D341Med (cell line): ENCODE data around the gene SPHK2.
"Not testable (repeated sequence)": the region's sequence is repeated elsewhere in the genome, so short reads cannot be mapped to it uniquely, and the experiment has no call there.

ENCODE experiments used
- DNase-seq: peaks from one replicate; pipeline ENCODE4 v3.0.0; 2012; ENCODE audit warnings: low spot score

SPHK2 gene, protein sequence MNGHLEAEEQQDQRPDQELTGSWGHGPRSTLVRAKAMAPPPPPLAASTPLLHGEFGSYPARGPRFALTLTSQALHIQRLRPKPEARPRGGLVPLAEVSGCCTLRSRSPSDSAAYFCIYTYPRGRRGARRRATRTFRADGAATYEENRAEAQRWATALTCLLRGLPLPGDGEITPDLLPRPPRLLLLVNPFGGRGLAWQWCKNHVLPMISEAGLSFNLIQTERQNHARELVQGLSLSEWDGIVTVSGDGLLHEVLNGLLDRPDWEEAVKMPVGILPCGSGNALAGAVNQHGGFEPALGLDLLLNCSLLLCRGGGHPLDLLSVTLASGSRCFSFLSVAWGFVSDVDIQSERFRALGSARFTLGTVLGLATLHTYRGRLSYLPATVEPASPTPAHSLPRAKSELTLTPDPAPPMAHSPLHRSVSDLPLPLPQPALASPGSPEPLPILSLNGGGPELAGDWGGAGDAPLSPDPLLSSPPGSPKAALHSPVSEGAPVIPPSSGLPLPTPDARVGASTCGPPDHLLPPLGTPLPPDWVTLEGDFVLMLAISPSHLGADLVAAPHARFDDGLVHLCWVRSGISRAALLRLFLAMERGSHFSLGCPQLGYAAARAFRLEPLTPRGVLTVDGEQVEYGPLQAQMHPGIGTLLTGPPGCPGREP

DNA sequence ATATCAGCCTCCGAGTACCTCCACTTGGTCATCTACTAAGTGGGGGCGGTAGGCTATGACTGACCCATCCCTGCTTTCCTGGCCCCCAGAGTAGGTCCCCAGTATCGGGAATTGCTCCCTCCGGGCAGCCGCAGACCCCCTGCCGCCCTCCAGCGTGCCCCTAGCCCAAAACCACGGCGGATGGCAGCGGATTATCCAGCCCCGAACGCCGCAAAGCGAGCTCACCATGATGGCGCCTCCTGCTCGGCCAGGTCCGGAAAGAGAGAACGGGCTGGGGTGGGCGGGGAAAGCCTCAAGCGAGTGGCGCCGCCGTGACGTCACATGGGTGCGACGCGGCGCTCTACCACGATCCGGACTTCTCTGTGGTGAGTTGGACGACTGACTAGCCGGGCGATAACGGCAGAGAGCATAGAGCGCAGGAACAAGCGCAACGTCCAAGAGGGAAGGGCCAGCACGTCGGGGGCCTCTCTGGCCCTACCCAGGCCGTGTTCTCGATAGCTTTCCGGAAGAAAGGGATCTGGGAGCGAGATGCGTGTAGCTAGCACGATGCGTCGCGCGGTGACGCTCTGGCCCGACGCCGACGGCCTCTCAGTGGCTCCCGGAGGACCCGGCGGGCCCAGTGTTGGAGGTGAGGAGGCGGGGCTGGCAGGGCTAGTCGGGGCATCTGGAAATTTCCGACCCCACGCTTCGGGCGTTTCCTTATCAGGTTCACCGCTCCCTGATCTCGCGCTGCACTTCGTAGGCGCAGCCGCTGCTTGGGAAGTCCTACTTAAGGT is at the start of gene SPHK2, which contains the start of gene RPL18:
SPHK2 (plus strand) TSS at position 591 of the 776 bp plus-strand sequence. CDS start 1,009 bp downstream, outside the sequence.
RPL18 (minus strand) TSS at position 263 of the 776 bp plus-strand sequence; CDS start at position 228, 35 bp downstream.
- DNase-seq = peak; percentile 95

DNA sequence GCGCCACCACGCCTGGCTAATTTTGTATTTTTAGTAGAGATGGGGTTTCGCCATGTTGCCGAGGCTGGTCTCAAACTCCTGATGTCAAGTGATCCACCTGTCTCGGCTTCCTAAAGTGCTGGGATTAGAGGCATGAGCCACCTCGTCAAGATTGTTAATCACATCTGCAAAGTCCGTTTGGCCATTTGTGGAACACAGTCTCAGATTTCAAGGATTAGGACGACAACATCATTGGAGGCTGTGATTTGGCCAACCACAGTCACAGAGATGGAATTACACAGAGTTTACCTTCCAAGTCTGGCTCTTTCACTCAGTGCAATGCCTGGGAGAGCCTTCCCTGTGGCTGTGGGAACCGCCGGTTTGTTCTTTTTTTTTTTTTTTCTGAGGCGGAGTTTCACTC is 49.5 kb upstream of the SPHK2 start:
- peak; percentile 42 for DNase-seq

DNA sequence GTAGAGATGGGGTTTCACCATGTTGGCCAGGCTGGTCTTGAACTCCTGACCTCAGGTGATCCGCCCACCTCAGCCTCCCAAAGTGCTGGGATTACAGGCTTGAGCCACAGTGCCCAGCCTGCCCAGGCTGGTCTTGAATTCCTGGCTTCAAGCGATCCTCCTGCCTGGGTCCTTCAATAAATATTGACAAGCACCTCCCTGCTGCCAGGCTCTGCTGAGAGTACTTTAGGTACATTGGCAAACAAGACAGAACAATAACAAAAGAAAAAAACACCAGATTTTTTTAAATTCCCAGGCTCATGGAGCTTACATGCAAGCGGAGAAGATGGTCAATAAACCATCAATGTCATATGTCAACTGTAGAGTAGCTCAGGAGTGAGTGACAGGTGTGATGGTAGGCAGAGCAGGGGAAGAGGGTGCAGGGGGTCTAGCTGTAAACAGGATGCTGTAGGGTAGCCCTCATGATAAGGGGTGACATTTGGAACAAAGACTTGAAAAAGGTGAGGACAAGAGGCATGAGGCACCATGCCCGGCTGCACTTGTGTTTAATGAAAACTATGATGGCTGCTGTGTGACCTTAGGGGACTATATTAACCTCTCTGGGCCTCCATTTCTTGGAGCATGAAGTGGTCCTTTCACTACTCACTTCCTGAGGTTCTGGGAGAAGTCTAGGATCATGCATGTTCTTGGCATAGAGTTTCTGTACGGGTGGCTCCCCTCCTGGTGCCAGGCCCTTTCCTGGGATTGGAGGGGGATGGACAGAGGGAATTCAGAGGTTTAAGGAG is 47.7 kb upstream of the SPHK2 start:
- DNase-seq = no peak

DNA sequence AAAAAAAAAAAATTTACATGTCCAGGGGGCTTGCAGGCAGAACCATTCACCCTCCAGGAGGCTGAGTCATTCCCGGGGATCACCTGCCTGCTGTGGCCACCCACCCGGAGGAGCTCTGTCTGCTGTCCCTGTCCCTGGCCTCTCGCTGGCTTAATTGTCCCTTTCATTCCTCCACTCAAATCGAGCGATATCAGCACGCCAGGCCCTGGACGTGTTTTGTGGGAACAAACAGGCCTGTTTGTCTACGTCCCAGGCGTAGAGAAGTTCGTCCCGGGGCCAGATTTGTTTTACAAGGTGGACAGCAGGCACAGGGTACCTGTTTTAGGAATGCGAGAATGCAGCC is 46.2 kb upstream of the SPHK2 start:
- DNase-seq = no peak

DNA sequence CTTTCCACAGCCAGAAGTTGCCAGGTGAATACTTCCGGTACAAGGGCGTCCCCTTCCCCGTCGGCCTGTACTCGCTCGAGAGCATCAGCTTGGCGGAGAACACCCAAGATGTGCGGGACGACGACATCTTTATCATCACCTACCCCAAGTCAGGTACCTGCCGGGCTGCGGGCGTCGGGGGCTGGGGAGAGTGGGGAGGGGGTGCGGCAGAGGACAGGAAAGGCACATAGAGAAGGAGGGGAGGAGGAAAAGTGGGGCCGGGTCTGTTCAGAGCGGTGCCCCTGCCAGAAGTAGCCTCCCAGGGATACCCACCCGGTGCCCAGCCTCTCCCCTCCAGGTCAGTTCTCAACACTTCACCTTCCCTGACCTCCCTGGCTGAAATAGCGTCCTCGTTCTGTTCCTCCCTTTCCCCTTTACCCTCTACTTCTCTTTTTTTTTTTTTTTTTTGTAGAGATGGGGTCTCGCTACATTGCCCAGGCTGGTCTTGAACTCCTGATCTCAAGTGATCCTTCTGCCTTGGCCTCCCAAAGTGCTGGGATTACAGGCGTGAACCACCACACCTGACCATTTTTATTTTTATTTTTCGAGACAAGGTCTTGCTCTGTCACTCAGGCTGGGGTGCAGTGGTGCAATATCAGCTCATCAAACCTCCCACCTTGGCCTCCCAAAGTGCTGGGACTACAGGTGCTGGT is 43.2 kb upstream of the SPHK2 start:
- DNase-seq = no peak

DNA sequence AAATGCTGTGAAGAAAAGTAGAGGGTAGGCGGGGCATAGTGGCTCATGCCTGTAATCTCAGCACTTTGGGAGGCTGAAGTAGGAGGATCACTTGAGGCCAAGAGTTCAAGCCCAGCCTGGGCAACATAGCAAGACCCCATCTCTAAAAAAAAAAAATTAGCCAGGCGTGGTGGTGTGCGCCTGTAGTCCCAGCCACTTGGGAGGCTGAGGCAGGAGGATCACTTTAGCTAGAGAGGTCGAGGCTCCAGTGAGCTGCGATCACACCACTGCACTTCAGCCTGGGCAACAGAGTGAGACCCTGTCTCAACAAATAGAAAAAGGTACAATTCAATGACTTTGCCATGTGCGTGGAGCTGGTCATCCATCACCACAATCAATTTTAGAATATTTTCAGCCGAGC is 41.4 kb upstream of the SPHK2 start:
- DNase-seq = not testable (repeated sequence)

DNA sequence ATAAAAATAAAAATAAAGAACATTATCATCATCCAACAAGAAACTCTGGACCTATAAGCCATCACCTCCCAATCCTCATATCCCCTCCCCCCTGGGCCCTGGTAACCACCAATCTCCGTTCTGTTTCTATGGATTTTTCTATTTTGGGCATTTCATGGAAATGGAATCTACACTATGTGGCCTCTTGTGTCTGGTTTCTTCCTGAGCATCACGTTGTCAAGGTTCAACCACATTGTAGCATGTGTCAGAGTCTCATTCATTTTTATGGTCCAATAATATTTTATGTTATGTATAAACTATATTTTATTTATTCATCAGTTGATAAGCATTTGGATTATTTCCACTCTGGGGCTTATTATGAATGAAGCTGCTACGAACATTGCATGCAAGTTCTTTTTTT is 40.4 kb upstream of the SPHK2 start:
- no peak for DNase-seq

DNA sequence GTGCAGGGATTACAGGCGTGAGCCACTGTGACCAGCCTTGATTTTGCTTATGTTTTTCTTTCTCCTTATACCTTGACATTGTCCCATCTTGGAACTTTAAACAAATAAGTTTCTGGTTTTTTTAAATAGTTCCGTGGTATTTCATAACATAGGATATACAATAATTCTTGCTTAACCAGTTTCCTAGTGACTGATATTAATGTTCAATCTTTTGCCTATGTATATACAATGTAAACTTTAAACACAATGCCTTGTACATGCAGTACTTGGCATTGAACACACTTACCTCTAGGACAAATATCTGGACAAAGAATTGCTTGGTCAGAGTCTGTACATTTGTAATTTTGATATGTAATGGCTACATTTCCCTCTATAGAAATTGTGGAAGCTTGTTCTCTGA is 37.1 kb upstream of the SPHK2 start:
- no peak for DNase-seq

DNA sequence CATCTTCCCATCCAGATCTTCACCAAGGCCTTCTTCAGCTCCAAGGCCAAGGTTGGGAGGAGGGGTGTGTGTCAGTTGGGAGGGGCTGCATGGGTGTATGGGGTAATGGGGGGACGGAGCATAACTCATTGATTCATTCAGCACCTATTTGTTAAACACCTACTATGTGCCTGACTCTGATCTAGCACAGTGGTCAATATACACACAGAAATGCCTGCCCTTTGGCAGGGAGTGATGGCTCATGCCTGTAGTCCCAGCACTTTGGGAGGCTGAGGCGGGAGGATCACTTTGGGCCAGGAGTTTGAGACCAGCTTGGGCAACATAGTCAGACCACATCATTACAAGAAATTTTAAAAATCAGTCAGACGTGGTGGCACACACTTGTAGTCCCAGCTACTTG is 31.9 kb upstream of the SPHK2 start:
- DNase-seq = no peak

DNA sequence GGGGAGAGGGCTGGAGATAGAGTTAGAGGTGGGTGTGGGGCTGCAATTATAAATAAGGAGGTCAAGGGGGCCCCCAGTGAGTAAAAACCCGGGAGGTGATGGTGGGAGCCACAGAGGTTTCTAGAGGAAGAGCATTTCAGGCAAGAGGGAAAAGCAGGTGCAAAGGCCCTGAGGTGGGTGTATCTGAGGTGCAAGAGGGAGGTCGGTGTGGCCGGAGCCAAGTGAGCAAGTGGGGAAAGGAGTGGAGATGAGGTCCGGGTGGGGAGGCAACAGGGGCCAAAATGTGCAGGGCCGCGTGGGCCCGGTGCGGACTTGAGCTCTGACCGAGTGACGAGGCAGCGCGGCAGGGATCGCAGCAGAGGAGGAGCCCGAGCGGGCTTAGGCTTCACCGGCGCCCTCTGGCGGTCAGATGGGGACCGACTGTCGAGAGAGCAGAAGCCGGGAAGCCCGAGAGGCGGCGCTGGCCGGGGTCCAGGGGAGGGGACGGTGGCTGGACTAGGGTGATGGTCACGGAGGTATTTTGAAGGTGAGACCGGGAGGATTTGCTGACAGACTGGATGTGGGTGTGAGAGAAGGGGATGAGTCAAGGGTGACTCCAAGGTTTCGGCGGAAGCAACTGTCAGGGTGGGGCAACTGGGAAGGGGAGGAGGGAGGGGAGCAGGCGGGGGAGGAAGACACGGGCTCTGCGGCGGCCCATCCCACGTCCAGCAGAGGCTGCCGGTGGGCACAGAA is 30.5 kb upstream of the SPHK2 start:
- peak; percentile 93 for DNase-seq

DNA sequence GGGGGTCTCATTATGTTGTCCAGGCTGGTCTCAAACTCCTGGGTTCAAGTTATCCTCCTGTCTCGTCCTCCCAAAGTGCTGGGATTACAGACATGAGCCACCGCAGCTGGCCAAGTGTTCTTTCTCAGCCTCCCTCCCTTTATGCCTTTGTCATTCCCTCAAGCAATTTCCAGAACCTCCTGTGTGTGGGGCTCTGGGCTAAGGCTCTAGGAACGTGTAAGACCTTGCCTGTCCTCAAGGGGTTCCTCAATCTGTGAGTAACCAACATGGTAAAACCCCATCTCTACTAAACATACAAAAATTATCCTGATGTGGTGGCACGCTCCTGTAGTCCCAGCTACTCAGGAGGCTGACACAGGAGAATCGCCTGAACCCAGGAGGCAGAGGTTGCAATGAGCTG is 28.3 kb upstream of the SPHK2 start:
- DNase-seq = no peak

DNA sequence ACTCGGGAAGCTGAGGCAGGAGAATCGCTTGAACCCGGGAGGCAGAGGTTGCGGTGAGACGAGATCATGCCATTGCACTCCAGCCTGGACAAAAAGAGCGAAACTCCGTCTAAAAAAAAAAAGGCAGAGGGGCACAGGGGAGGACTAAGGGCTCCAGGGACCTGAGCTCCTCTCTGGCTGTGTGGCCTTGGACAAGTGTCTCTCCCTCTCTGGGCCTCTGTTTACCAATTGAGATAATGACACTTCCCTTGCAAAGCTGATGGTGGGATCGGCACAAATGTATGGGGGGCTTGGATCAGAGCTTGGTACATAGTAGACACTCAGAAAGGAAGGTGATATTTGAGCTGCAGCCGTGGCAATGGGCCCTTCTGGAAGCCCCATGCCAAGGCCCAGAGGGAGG is 24.1 kb upstream of the SPHK2 start:
- DNase-seq = no peak

DNA sequence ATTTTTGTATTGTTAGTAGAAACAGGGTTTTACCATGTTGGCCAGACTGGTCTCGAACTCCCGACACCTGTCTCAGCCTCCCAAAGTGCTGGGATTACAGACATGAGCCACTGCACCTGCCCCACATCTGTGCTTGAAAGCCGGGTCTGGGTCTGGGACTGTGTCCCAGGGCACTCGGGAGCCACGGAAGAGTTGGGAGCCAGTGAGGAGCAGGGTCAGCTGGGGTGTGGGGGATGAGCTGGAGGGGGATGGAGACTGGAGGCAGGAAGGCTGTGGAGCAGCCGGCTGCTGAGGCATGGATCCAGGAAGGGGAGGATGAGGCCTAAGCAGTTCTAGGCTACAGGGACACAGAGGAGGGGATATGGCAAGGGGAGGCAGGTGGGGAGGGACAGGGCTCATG is 23.5 kb upstream of the SPHK2 start:
- peak; percentile 26 for DNase-seq

DNA sequence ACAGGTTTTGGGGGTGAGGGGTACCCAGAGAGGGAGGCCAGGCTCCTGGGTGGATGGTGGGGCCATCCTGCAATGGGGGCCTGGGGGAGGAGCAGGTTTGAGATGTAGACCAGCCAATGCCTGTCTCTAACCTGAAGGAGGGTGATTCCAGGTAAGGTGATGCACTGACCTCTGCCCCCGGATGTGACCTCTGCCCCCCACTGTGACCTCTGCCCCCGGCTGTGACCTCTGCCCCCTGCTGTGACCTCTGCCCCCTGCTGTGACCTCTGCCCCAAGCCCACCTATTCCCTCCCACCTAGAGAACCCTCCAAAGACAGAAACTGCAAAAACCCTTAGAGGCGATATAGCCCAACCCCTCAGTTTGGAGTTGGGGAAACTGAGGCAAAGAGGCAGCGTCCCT is 23.1 kb upstream of the SPHK2 start:
- no peak for DNase-seq

DNA sequence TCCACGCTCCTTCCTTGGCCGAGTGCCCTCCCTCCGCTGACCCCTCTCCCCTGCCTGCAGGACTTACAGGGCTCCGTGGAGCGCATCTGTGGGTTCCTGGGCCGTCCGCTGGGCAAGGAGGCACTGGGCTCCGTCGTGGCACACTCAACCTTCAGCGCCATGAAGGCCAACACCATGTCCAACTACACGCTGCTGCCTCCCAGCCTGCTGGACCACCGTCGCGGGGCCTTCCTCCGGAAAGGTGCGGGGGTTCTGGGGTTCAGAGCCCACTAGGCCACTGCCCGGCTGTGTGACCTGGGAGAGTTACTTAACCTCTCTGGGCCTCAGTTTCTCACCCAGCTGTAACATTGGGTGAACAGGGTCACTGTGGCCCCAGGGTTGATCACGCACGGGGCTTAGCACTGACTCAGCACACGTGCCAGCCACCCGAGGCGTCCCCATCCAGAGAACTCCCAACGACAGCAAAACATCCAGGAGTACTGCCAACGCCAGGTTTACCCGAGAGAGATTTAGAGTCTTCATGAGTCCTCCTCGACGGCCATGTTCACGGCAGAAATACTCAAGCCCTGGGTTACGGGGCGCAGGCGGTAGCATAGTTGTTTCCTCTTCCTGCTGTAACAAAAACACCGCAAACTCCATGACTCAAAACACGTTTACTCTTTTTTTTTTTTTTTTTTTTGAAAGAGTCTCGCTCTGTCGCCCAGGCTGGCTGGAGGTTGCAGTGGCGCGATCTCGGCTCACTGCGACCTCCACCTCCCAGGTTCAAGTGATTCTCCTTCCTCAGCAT is 22.4 kb upstream of the SPHK2 start:
- DNase-seq = peak; percentile 29

DNA sequence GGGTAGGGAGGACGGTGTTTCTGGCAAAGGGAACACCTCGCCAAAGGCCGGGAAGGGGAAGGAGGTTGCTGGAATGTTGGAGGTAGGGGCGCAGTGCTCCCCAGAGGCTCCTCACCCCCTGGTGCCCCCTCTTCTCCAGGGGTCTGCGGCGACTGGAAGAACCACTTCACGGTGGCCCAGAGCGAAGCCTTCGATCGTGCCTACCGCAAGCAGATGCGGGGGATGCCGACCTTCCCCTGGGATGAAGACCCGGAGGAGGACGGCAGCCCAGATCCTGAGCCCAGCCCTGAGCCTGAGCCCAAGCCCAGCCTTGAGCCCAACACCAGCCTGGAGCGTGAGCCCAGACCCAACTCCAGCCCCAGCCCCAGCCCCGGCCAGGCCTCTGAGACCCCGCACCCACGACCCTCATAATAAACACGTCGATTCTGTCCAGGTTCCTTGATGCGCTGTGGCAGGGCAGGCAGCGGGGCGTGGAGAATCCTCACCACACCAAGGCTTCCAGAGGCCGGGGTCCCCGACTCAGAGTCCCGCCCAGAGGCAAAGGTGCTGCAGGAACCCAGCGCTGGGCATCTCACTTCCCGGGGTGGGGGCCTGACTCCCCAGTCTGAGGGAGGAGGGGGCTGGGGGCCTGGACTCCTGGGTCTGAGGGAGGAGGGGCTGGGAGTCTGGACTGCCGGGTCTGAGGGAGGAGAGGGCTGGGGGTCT is 20.2 kb upstream of the SPHK2 start:
- DNase-seq = peak; percentile 34

DNA sequence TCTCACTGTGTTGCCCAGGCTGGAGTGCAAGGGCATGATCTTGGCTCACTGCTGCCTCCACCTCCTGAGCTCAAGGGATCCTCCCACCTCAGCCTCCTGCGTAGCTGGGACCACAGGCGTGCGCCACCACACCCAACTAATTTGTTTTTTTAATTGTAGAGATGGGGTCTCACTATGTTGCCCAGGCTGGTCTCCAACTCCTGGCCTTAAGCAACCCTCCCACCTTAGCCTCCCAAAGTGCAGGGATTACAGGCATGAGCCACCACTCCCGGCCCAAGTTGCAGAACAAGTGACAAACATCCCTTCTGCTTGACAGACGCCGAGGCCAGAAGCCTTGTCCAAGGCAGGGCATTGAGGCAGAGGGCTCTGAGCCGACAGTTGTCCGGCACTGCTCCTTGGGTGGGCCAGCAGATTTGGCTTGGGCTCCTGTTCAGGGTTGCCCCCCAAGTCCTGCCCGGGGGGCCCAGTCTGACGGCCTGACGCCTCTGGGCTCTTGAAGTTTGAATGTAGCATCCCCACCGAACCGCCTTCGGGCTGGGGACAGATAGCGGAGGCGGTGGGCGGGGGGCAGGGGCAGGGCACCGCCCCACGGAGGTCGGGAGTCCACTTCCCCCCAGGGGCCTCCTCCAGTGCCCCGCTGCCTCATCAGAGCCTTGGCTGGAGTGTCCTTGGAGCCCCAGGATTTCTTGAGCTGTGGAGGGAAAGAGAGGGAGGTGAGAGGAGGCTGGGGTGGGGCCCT is 18.5 kb upstream of the SPHK2 start:
- peak; percentile 30 for DNase-seq

DNA sequence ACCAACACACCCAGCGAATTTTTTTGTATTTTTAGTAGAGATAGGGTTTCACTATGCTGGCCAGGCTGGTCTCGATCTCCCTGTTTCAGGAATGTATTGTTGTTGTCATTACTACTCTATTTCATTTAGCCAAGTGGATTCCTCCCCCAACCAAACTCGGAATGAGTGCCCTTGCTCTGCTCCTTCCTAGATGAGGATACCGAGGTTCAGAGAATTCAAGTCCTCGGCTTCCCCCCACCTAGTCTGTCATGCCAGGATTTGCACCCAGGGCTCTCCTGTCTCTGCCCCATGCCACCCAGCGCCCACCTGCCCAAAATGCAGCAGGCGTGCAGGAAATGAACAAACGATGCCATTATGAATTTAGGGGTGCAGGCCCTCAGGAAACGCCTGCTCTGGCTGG is 16.3 kb upstream of the SPHK2 start:
- DNase-seq = no peak

DNA sequence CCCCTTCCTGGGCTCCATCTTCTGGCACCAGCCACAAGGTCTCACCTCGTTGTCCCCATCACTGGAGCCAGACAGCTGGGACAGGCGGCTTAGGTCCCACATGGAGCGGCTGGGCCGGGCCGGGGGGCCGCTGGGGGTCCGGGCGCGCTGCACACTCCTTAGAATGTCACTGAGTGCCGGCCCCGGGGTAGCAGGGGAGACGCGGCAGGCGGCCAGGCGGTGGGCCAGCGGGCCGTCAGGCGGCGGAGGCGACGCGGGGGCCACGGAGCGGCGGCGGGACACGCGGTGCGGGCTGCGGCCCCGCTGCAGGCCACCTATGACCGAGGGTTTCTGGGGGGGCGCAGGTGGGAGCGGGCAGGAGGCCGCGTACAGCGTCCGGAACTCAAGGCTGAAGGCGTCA is 15.9 kb upstream of the SPHK2 start:
- peak; percentile 42 for DNase-seq
